GM12865 (cell line): ENCODE data around the gene SECTM1.
"Not testable (repeated sequence)": the region's sequence is repeated elsewhere in the genome, so short reads cannot be mapped to it uniquely, and the experiment has no call there.

ENCODE experiments used
- DNase-seq: peaks from one replicate; pipeline ENCODE4 v3.0.0; 2010; ENCODE audit warnings: low read depth
- H3K4me3 ChIP-seq: 2 replicates; pipeline ENCODE4 v1.5.1; 2011; ENCODE audit warnings: mild to moderate bottlenecking, low read depth, low read length, control low read depth
- TF ChIP-seq, protein P1 (sequence below): IDR thresholded peaks from 2 replicates; pipeline ENCODE4 v1.5.1; 2011; ENCODE audit warnings: low read length, control low read depth, low read depth, inconsistent platforms; ENCODE audit not compliant: insufficient read depth; ENCODE audit errors: missing control alignments

SECTM1 gene

DNA sequence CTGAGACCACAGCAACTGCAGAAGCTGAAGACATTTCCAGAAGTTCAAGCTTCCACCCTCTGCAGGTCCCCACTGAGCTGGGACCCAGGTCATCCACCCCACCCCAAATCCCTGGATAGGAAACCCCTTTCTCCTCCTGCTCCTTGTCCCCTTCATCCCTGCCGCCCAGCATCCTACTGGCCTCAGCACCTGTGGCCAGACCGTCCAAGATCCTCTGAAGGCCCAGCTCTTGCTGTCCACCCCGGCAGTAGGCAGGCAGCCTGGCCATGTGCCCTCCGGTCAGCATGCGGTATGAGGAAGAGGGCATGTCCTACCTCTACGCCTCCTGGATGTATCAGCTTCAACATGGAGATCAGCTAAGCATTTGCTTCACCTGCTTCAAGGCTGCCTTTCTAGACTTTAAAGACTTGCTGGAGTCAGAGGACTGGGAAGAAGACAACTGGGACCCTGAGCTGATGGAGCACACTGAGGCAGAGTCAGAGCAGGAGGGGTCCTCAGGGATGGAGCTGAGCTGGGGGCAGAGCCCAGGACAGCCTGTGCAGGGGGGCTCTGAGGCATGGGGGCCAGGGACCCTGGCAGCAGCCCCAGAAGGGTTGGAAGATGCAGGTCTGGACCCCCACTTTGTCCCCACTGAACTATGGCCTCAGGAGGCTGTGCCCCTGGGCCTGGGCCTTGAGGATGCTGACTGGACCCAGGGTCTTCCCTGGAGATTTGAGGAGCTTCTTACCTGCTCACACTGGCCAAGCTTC, 28.5 kb upstream of the SECTM1 start:
- DNase-seq, result no peak
- no peak overlapping the region for H3K4me3 ChIP-seq
- TF ChIP-seq, protein P1, sequence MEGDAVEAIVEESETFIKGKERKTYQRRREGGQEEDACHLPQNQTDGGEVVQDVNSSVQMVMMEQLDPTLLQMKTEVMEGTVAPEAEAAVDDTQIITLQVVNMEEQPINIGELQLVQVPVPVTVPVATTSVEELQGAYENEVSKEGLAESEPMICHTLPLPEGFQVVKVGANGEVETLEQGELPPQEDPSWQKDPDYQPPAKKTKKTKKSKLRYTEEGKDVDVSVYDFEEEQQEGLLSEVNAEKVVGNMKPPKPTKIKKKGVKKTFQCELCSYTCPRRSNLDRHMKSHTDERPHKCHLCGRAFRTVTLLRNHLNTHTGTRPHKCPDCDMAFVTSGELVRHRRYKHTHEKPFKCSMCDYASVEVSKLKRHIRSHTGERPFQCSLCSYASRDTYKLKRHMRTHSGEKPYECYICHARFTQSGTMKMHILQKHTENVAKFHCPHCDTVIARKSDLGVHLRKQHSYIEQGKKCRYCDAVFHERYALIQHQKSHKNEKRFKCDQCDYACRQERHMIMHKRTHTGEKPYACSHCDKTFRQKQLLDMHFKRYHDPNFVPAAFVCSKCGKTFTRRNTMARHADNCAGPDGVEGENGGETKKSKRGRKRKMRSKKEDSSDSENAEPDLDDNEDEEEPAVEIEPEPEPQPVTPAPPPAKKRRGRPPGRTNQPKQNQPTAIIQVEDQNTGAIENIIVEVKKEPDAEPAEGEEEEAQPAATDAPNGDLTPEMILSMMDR, result no peak

DNA sequence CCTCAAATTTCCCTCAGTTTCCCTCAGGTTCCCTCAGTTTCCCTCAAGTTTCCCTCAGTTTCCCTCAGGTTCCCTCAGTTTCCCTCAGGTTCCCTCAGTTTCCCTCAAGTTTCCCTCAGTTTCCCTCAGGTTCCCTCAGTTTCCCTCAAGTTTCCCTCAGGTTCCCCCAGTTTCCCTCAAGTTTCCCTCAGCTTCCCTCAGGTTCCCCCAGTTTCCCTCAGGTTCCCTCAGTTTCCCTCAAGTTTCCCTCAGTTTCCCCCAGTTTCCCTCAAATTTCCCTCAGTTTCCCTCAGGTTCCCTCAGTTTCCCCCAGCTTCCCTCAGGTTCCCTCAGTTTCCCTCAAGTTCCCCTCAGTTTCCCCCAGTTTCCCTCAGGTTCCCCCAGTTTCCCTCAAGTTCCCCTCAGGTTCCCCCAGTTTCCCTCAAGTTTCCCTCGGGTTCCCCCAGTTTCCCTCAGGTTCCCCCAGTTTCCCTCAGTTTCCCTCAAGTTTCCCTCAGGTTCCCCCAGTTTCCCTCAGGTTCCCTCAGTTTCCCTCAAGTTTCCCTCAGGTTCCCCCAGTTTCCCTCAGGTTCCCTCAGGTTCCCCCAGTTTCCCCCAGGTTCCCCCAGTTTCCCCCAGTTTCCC, 26.0 kb upstream of the SECTM1 start:
- peak; percentile 52 for DNase-seq
- H3K4me3 ChIP-seq, result not testable (repeated sequence)

DNA sequence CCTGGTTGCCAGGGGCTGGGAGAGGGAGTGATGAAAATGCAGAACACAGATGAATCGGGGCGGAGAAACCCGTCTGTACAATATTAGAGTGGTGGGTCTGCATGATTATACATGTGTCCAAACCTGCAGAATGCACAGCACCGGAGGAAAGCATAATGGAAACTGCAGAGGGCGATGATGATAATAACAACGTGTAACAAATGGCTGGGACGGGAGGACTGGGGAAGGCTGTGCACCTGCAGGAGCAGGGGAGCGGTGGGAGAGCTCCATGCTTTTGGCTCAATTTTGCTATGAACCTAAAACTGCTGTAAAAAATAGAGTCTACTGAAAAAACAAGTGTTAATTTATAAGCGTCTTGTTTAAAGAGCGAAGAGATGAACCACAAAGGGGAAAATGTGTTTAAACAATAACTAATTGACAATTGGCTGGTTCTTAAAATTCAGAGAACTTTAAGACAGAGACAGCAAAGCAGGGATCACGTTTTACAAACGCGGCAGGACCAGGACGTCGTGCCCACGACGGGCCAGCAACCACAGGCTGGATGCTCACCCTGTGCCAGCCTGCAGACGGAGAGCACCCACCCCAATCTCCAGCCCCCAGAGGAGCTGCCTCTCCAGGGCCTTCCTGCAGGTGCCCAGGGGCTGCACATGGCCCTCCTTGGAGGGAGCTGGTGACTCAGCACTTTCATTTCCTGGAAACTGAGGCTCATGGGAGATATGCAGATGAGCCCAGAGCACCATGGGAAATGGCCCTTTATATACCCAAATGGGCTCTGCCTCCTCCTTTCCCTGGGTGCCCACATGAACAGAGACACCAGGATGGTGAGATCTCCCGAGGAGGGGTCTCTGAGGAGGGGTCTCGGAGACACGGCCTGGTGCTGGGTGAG, 25.1 kb upstream of the SECTM1 start, which contains the start of gene TEX19:
Gene TEX19 (plus strand): TSS at position 783 of the 886 bp plus-strand sequence. CDS start 2,904 bp downstream, outside the sequence.
- peak; percentile 55 for DNase-seq
- no peak within 1 kb of the TSS for H3K4me3 ChIP-seq
- TF ChIP-seq, protein P1, result no peak

DNA sequence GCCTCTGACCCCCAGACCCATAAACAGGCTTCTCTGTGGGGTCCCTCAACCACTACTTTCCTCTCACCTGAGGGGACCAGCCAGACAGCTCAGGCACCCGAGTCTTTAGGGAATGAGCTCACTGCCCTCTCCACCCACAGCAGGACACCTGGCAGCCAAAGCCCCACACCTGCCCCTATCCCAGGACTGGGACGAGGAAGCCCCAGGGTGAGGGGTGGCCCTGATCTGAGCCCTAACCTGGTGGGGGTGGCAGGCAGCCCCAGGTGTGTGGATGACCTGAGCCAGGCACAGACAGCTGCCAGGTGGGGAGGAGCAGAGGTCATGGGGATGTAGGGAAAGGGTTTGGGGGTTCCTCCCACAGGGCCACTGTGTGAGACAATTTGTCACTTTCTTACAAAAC, 23.8 kb upstream of the SECTM1 start:
- DNase-seq, result no peak
- TF ChIP-seq, protein P1, result no peak

DNA sequence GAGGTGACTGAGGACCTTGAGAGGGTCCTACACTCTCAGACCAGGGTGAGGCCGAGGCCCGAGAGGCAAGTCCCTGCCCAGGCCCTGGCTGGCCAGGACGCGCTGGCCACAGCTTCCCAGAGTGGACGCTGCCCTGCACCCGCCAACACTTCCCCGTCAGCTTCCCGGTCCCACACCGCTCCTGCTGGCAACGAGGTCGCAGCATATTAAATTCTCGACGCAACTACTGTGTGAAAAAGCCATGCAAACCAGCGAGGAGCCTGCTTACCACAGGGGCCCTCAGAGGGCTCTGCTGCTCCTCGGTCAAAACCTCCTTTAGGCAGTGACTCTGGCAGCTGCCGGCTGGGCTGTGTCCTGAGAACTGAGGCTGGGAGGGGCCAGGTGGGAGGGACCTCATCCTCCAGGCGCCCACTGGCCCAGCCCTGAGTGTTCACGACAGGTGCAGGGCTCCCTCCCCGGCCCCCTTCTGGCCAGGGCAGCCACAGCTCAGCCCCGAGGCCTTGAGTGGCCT, 23.3 kb upstream of the SECTM1 start:
- no peak for DNase-seq
- TF ChIP-seq, protein P1, result no peak
- no peak overlapping the region for H3K4me3 ChIP-seq

More for the DNA sequence above, 23.8 kb upstream of the SECTM1 start:
- H3K4me3 ChIP-seq, result no peak overlapping the region

DNA sequence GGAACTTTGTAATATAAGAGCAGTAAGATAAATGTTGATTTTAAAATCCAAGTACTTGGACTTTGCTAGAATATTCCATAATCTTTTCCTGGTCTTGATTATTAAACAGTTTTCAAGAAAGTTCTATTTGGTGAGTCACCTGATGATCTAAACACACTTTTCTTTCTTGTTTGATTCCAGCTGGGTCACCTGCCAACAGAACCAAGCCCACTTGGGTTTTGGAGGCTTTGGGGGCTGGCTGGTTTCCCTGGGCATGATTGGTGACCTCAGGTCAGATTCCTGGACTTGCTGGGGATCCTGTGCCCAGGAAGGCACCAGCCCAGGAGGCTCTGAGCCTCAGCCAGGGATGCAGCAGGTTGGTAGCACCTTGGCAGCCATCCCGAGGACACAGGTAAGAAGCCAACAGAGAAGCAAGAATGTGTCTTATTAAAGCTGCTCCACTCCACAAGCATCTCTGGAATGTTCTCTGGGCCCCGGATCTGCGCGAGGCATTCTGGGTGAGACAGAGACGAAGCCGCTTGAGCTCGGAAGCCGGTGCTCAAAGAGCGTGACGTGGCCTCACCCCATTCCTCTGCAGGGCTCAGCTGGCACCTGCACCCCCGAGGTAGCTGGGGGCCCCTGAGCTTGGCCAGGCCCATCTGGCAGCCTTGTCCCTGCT, 22.3 kb upstream of the SECTM1 start:
- TF ChIP-seq, protein P1, result no peak
- H3K4me3 ChIP-seq, result no peak overlapping the region
- no peak for DNase-seq
